A549 (cell line): ENCODE results near the gene MUC6. TPM values are rescaled to one million over a fixed set of nuclear protein-coding genes. Genes with fewer than 3 reads are reported as not detected.

ENCODE experiments used
- ATAC-seq, 2 experiments: fragments of 200-7000 bp in 1 of 2; fragments of >200 bp in 1 of 2; cut with Nextera tagmentation in 1 of 2; cut with Tn5 transposase in 1 of 2; 3 replicates each; pipeline versions ENCODE4 v1.8.0 to v1.9.1; 2018 to 2020; ENCODE audit warnings: mild to moderate bottlenecking in 1 of 2, moderate library complexity in 1 of 2
- CTCF ChIA-PET: fragments of 300-600 bp; sonication (Branson Sonifier 250); formaldehyde crosslinking; extraction: SDS; loops from one replicate; lab custom pipeline; 2021; ENCODE audit warnings: antibody characterized with exemption, inconsistent platforms; lab: Yijun Ruan, JAX
- POLR2A ChIA-PET: fragments of 350-600 bp; formaldehyde crosslinking; extraction: SDS; loops from one replicate; lab custom pipeline; 2021; ENCODE audit warnings: antibody characterized with exemption, inconsistent platforms; lab: Yijun Ruan, JAX
- DNase-seq, 2 experiments: peaks; one replicate each; pipeline versions ENCODE4 v3.0.0 to v3.0.0-alpha.2; 2011 to 2016; ENCODE audit warnings: low read depth in 1 of 2, low spot score in 1 of 2
- FAIRE-seq: peaks from 2 replicates; lab custom pipeline; 2011; peaks lifted over from hg19 to GRCh38; lab: Jason Lieb, UNC
- H3K27ac ChIP-seq, 2 experiments: fragments of >200 bp; sonication (Bioruptor Twin); formaldehyde crosslinking; 3 replicates each; pipeline ENCODE4 v1.5.1; 2016 to 2017
- H3K4me1 ChIP-seq: fragments of >200 bp; sonication (Bioruptor Twin); formaldehyde crosslinking; 3 replicates; pipeline ENCODE4 v1.6.1; 2016
- H3K4me2 ChIP-seq: fragments of >200 bp; sonication (Bioruptor Twin); formaldehyde crosslinking; 3 replicates; pipeline ENCODE4 v1.6.1; 2016
- H3K4me3 ChIP-seq: fragments of >200 bp; sonication (Bioruptor Twin); formaldehyde crosslinking; 3 replicates; pipeline ENCODE4 v1.5.1; 2016
- H3K9me3 ChIP-seq: fragments of >200 bp; sonication (Bioruptor Twin); formaldehyde crosslinking; 3 replicates; pipeline ENCODE4 v1.6.1; 2016
- ATOH8 ChIP-seq: fragments of 250-450 bp; sonication (Bioruptor Pico); IDR thresholded peaks from 2 replicates; pipeline ENCODE4 v1.5.0; 2020; ENCODE audit warnings: low read depth, mild to moderate bottlenecking, moderate library complexity
- BHLHE40 ChIP-seq: IDR thresholded peaks from 2 replicates; pipeline ENCODE4 v1.6.1; 2012; ENCODE audit warnings: low read depth, low read length, inconsistent platforms
- CBX8 ChIP-seq: fragments of 200-600 bp; sonication (generic); IDR thresholded peaks from 2 replicates; pipeline ENCODE4 v1.6.1; 2016
- CEBPB ChIP-seq, 2 experiments: fragments of >200 bp in 1 of 2; sonication (Bioruptor Twin) in 1 of 2; formaldehyde crosslinking in 1 of 2; IDR thresholded peaks; 2 replicates each; pipeline ENCODE4 v1.6.1; 2012 to 2016
- CHD4 ChIP-seq: fragments of 200-600 bp; sonication (generic); IDR thresholded peaks from 2 replicates; pipeline ENCODE4 v1.6.1; 2016; ENCODE audit warnings: antibody characterized with exemption, mild to moderate bottlenecking, borderline replicate concordance
- E2F6 ChIP-seq: IDR thresholded peaks from 2 replicates; pipeline ENCODE4 v1.6.1; 2012; ENCODE audit warnings: low read depth, borderline replicate concordance
- ELK1 ChIP-seq: fragments of 150-350 bp; IDR thresholded peaks from 2 replicates; pipeline ENCODE4 v1.6.1; 2014; ENCODE audit warnings: low read depth, mild to moderate bottlenecking, low read length
- EP300 ChIP-seq, 2 experiments: fragments of >200 bp; sonication (Bioruptor Twin); formaldehyde crosslinking; IDR thresholded peaks; 2 replicates in 1 of 2; 3 replicates in 1 of 2; pipeline ENCODE4 v1.6.1; 2016 to 2017
- FOSB ChIP-seq: fragments of 250-450 bp; sonication (Bioruptor Pico); IDR thresholded peaks from 2 replicates; pipeline ENCODE4 v1.5.0; 2020; ENCODE audit warnings: mild to moderate bottlenecking, moderate library complexity
- HMGXB4 ChIP-seq: fragments of 250-450 bp; sonication (Bioruptor Pico); IDR thresholded peaks from 2 replicates; pipeline ENCODE4 v1.5.0; 2021; ENCODE audit warnings: mild to moderate bottlenecking, moderate library complexity, borderline replicate concordance
- JUNB ChIP-seq: fragments of >200 bp; sonication (Bioruptor Twin); formaldehyde crosslinking; IDR thresholded peaks from 2 replicates; pipeline ENCODE4 v1.6.1; 2016
- MAFK ChIP-seq: fragments of 450-650 bp; IDR thresholded peaks from 2 replicates; pipeline ENCODE4 v1.6.1; 2014; ENCODE audit not compliant: partially characterized antibody
- NFE2L2 ChIP-seq: fragments of 150-350 bp; conservative IDR thresholded peaks from 2 replicates; pipeline ENCODE4 v1.6.1; 2014; ENCODE audit warnings: low read length
- PHF8 ChIP-seq: fragments of 200-600 bp; sonication (generic); IDR thresholded peaks from 2 replicates; pipeline ENCODE4 v1.6.1; 2016; ENCODE audit warnings: low read depth, mild to moderate bottlenecking, antibody characterized with exemption, moderate library complexity, borderline replicate concordance
- POLR2A ChIP-seq: IDR thresholded peaks from 2 replicates; pipeline ENCODE4 v1.6.1; 2012; ENCODE audit warnings: mild to moderate bottlenecking, low read length
- REST ChIP-seq: fragments of 200-600 bp; sonication (generic); IDR thresholded peaks from 2 replicates; pipeline ENCODE4 v1.6.1; 2016; ENCODE audit warnings: antibody characterized with exemption, mild to moderate bottlenecking, moderate library complexity
- TFCP2L1 ChIP-seq: fragments of 250-450 bp; sonication (Bioruptor Pico); IDR thresholded peaks from 2 replicates; pipeline ENCODE4 v1.5.0; 2021; ENCODE audit warnings: mild to moderate bottlenecking
- ZC3H11A ChIP-seq: fragments of 450-650 bp; IDR thresholded peaks from 2 replicates; pipeline ENCODE4 v1.6.1; 2014; ENCODE audit warnings: antibody characterized with exemption, mild to moderate bottlenecking
- whole genome bisulfite sequencing: methylation state at CpG from one replicate; pipeline ENCODE4 v1.1.6; 2017; ENCODE audit errors: missing lambda C conversion rate; 5-methylcytosine and 5-hydroxymethylcytosine counted together
- polyA plus RNA-seq, 4 experiments: library from polyadenylated mRNA; depleted of rRNA in 3 of 4; stranded (reverse); fragments of >200 nt; fragmentation: RNase III in 1 of 4; extraction: RNeasy Plus Mini Kit Qiagen cat#74134 plus additional on column Dnase treatment in 1 of 4; gene quantifications; 2 replicates in 3 of 4; 3 replicates in 1 of 4; pipeline ENCODE4 v1.2.3, GENCODE V29; 2011 to 2017

MUC6 gene
- polyA plus RNA-seq, 2 of the 4 experiments (the other 2 are of a cell fraction) = not detected

DNA sequence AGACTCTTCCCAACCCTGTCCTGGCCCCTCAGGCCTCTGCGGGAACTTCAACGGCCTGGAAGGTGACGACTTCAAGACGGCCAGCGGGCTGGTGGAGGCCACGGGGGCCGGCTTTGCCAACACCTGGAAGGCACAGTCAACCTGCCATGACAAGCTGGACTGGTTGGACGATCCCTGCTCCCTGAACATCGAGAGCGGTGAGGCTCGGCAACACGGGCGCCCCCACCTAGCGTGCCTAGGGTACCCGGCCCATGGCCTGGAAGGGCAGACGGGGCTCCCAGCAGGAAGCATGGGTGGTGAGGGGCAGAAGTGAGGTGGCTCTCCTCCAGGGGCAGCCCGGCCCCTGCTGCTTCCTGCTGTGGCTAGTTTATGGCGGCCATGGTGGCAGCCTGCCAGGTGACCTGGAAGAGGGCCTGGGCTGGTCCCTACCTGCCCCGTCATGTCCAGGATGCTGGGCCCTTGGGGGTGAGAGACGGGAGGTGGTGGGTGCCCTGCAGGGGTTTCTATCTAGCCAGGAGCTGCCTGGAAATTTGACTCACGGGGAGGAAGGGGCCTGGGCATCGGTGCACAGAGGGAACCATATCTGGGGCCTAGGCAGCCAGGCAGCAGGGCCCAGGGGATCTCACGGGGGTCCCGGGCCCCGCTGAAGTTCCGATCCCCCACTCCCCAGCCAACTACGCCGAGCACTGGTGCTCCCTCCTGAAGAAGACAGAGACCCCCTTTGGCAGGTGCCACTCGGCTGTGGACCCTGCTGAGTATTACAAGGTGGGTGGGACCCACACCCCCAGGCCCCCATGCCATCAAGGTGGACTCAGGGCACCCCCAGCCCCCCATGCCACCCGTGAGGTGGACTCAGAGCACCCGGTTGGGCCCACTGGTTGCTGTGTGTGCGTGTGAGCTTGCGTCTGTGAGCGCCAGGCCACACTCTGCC lies 47.4 kb upstream of the MUC6 start:
- H3K4me2 ChIP-seq = no peak overlapping the region
- ATAC-seq (no peak), FAIRE-seq (no peak), DNase-seq (no peak)
- no peaks in the 10 kb centered on the region for H3K9me3 ChIP-seq
- ChIA-PET POLR2A (no interaction called here), CTCF (interaction anchor here (0.8 to 1.7 kb wide), 2 partner anchors 28 to 69 kb away, joined by 4 read pairs; no protein-coding TSS in a partner anchor)
- TF ChIP-seq NFE2L2 (no peak), EP300 (IDR thresholded peaks at IDR 0.05) (no peak), POLR2A (no peak), FOSB (no peak), E2F6 (no peak), HMGXB4 (no peak), BHLHE40 (no peak), PHF8 (no peak), ZC3H11A (no peak), TFCP2L1 (no peak), ELK1 (no peak), ATOH8 (CRISPR knock-in tag) (no peak), CEBPB (IDR thresholded peaks at IDR 0.05) (no peak), JUNB (no peak), REST (no peak), MAFK (no peak), CBX8 (no peak), CHD4 (no peak)
- H3K27ac ChIP-seq = no peak overlapping the region
- WGBS = 75% methylated on average over 19 of the region's 34 CpGs
- no peaks in the 10 kb centered on the region for H3K4me1 ChIP-seq
- H3K4me3 ChIP-seq = no peak overlapping the region
